ENCODE measurements around the gene KLF12. TPM values are rescaled to one million over a fixed set of nuclear protein-coding genes. Genes with fewer than 3 reads are reported as not detected.

The KLF12 gene
- total RNA-seq, 1 donor from 2014 or later = 28.6 TPM

DNA sequence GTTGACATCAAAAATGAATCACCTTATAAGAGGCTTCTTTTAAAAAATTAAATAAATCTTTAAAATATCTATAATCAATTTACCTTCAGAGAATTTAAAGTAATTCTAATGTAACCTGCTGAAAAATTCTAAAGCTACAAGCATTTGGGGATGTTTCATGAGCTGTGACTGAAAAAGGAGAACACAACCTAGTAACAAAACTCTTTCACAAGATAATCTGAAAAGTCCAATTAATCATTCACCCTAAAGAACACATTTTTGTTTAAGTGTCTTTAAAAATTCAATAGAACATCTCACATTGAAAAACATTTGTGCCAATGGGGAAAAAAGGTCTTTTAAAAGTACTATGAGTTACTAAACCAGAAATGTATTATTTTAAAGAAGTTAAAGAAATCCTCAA, 22.8 kb downstream of the KLF12 start:
- Mint-ChIP-seq H3K36me3 (ENCODE audit: low read depth) (peaks cover 21% of the 10 kb centered on the region), H3K4me1 (peaks cover 21% of the 10 kb centered on the region), H3K27me3 (ENCODE audit: low read depth) (no peaks in the 10 kb centered on the region), H3K9me3 (peaks cover 11% of the 10 kb centered on the region), H3K4me3 (no peak overlapping the region), H3K27ac (ENCODE audit: unreplicated experiment) (no peak overlapping the region)
- TF ChIP-seq, protein P1, sequence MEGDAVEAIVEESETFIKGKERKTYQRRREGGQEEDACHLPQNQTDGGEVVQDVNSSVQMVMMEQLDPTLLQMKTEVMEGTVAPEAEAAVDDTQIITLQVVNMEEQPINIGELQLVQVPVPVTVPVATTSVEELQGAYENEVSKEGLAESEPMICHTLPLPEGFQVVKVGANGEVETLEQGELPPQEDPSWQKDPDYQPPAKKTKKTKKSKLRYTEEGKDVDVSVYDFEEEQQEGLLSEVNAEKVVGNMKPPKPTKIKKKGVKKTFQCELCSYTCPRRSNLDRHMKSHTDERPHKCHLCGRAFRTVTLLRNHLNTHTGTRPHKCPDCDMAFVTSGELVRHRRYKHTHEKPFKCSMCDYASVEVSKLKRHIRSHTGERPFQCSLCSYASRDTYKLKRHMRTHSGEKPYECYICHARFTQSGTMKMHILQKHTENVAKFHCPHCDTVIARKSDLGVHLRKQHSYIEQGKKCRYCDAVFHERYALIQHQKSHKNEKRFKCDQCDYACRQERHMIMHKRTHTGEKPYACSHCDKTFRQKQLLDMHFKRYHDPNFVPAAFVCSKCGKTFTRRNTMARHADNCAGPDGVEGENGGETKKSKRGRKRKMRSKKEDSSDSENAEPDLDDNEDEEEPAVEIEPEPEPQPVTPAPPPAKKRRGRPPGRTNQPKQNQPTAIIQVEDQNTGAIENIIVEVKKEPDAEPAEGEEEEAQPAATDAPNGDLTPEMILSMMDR (conservative IDR thresholded peaks at IDR 0.05) = no peak
- no peak for DNase-seq (ENCODE audit: low read depth, low spot score)

DNA sequence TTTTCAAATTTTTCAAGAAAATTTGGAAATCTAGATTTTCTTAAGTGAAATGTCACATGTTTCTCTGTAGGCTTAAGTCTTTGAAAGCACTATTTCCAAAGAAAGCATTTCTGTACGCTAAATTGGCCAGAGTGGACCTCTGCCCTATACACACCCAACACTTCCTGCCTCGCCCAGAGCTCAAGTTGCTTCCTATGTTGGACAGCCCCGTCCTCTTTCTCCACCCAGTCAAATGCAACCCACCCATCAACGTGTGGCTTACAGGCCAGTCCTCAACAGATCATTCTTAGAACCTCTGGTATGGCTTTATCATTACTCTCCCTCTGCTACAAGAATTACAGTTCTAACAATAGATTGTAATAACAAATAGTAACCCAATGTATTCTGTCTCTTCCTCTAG, 24.2 kb downstream of the KLF12 start:
- no peak overlapping the region for H3K27ac Mint-ChIP-seq (ENCODE audit: unreplicated experiment)
- H3K36me3 Mint-ChIP-seq (ENCODE audit: low read depth) = peaks cover 15% of the 10 kb centered on the region
- TF ChIP-seq, protein P1 (conservative IDR thresholded peaks at IDR 0.05) = no peak

DNA sequence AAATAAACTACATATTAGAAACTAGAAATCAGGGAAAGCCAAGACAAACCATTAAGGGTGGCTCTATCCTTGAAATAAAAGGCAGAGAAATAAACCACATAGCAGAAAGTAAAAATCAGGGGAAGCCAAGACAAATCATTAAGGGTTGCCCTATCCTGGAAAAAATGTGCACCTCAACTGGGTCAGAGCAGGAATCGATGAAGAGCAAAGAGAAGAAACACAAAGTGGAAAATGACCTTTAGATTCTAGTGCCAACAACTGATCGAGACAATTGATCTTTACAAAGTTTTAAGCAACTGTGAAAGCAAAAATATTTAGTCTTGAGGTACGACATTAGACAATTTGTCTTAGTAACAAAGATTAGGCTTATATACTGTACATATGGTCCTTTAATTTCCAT, 26.6 kb downstream of the KLF12 start:
- peaks cover 18% of the 10 kb centered on the region for H3K4me1 Mint-ChIP-seq
- no peaks in the 10 kb centered on the region for H3K27me3 Mint-ChIP-seq (ENCODE audit: low read depth)
- no peak for DNase-seq (ENCODE audit: low read depth, low spot score)
- H3K4me3 Mint-ChIP-seq = no peak overlapping the region
- peaks cover 5% of the 10 kb centered on the region for H3K9me3 Mint-ChIP-seq
- peaks cover 3% of the 10 kb centered on the region for H3K36me3 Mint-ChIP-seq (ENCODE audit: low read depth)
- H3K27ac Mint-ChIP-seq (ENCODE audit: unreplicated experiment) = no peak overlapping the region
- TF ChIP-seq, protein P1 (conservative IDR thresholded peaks at IDR 0.05) = no peak

More for the DNA sequence above, 24.2 kb downstream of the KLF12 start:
- peaks cover 7% of the 10 kb centered on the region for H3K9me3 Mint-ChIP-seq
- DNase-seq (ENCODE audit: low read depth, low spot score) = no peak
- H3K27me3 Mint-ChIP-seq (ENCODE audit: low read depth) = no peaks in the 10 kb centered on the region
- no peak overlapping the region for H3K4me3 Mint-ChIP-seq
- peaks cover 21% of the 10 kb centered on the region for H3K4me1 Mint-ChIP-seq

DNA sequence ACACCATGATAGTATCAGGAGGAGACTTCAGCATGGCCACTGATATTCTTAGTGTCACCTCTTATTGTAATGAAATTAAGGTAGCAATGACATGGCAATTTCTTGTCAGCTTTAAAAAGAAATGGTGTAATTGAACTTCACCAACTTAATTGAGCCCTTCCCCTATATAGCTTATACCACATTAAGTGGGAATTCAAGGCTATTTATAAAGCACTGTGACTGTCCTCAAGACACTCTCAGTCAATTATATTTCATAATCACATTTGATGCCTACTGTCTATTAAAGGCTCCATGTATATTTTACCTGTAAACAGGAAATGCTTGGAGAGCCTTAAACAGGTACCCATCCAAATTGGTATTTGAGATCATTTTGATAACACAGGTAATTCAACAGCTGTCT, 28.3 kb downstream of the KLF12 start:
- H3K27me3 Mint-ChIP-seq (ENCODE audit: low read depth) = no peaks in the 10 kb centered on the region
- peaks cover 8% of the 10 kb centered on the region for H3K9me3 Mint-ChIP-seq
- TF ChIP-seq, protein P1 (conservative IDR thresholded peaks at IDR 0.05) = no peak
- peaks cover 10% of the 10 kb centered on the region for H3K4me1 Mint-ChIP-seq
- H3K36me3 Mint-ChIP-seq (ENCODE audit: low read depth) = peaks cover 11% of the 10 kb centered on the region
- no peak overlapping the region for H3K27ac Mint-ChIP-seq (ENCODE audit: unreplicated experiment)
- no peak for DNase-seq (ENCODE audit: low read depth, low spot score)
- H3K4me3 Mint-ChIP-seq = no peak overlapping the region

DNA sequence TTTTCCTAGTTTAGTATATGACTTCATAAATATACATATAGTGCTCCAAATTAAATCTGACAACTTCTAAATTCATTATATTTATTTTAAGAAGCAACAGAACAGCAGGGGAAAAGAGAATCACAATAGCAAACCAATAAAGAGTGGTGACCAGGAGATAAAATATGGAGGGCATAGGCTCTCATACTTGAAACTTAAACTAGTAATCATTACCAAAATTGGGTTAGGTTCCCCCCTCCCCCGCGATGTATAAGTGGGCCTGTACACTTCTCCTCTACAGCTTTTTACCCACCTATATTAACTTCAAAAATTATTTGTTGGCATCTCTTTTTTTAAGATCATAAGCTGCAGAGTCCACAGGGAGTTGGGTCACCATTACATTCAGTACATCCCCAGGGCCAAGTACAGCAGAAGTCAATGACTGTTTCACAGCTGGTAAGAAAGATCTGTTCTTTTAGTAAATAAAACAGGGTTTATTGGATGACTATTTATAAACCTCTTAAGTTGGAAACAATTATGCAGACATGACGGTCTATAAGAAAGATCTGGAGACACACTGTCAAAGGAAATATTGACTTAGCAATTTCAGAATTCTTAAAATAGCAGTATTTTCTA, 29.4 kb downstream of the KLF12 start:
- Mint-ChIP-seq H3K4me3 (no peak overlapping the region), H3K27ac (ENCODE audit: unreplicated experiment) (no peak overlapping the region), H3K36me3 (ENCODE audit: low read depth) (peaks cover 14% of the 10 kb centered on the region), H3K27me3 (ENCODE audit: low read depth) (no peaks in the 10 kb centered on the region), H3K4me1 (peaks cover 2% of the 10 kb centered on the region), H3K9me3 (peaks cover 5% of the 10 kb centered on the region)
- DNase-seq (ENCODE audit: low read depth, low spot score) = no peak
- TF ChIP-seq, protein P1 (conservative IDR thresholded peaks at IDR 0.05) = no peak
